ELF-1 (cell line): Measurements from ENCODE around the gene MCHR2.
"Not testable (repeated sequence)": the region's sequence is repeated elsewhere in the genome, so short reads cannot be mapped to it uniquely, and the experiment has no call there.

Experiments used
- DNase-seq: peaks from one replicate; pipeline ENCODE4 v3.0.0-alpha.2; 2016; ENCODE audit warnings: low read depth, low spot score

Gene MCHR2, protein sequence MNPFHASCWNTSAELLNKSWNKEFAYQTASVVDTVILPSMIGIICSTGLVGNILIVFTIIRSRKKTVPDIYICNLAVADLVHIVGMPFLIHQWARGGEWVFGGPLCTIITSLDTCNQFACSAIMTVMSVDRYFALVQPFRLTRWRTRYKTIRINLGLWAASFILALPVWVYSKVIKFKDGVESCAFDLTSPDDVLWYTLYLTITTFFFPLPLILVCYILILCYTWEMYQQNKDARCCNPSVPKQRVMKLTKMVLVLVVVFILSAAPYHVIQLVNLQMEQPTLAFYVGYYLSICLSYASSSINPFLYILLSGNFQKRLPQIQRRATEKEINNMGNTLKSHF

GRCh38 chr6:99993533-99994251 is at the start of gene MCHR2:
TSS of gene MCHR2 (minus strand) at chr6:99994223. CDS start at chr6:99956147, 38,076 bp downstream.
- DNase-seq: peak; percentile 41

GRCh38 chr6:100038546-100038945 is 44.5 kb upstream of the MCHR2 start:
- not testable (repeated sequence) for DNase-seq

DNA sequence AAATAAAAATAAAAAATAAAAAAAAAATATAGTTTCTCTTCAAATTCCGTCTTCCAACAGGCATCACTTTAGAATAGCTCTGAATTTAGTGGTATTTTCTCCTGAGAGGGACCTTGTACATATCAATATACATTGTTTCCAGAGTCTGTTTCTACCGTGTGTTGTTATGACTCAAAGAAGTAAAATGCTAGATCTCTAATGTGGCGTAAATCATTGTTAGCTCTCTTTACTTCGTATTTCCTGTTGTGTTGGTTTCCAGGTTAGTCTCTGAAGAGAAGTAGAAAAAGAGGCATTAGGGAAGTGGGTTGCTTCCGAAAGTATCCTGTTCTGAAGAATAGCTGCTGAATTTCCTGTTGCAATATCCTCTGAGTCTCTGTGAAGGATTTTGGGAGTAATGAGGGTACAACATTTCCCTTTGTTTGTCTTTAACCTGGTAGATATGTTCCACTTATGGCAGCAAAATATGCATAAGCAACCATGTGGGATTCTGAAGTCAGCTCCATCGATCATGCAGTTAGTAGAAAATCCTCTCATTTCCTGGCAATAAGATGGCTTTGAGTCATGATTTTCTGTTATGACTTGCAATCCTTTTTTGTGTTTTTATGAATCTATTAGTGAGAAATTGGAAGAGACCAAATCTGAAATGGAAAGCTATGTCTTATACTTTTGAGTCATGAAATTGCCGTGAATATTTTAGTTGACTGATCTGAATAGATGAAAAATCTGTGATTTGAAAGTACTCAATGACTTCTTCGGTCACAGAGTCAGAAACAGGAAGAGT is 42.0 kb upstream of the MCHR2 start:
- no peak for DNase-seq

- DNase-seq: no peak
Observed at GRCh38 chr6:100023798-100024197, 29.8 kb upstream of the MCHR2 start.

DNA sequence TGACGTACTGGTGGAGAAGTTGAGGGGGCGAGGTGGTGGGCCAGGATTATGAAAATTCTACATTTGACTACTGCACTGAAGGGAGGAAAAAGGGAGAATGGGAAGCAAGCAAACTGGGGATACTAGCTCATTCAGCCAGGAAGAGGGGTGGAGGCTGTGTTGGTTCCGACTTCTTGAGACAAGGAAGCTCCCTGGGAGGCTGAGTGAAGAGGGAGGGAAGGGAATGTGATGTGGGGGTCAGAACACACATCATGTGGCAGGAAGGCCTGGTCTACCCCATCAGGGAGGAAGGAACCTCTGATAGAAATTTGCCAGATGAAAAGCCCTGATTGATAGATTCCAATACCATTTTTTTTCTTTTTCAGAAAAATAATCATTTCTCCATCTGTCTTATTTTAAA is 28.8 kb upstream of the MCHR2 start:
- no peak for DNase-seq

DNA sequence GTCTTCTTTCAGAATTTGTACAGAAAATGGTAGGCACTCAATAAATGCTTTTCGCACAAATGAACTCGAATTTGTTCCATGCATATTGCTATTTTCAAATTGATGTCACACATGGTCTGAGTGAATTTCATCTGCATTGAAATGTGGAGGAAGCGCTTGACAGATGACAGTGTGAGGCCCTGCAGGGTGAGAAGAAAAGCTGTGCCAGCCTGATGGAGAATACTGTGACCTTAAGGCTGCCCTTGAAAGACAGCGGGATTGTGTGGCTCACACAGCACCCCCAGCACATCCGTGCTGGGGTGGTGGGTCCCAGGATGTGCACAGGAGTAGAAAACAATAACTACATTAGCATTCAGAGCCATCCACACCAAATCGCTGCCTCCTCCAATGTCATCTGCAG is 14.8 kb upstream of the MCHR2 start:
- no peak for DNase-seq

DNA sequence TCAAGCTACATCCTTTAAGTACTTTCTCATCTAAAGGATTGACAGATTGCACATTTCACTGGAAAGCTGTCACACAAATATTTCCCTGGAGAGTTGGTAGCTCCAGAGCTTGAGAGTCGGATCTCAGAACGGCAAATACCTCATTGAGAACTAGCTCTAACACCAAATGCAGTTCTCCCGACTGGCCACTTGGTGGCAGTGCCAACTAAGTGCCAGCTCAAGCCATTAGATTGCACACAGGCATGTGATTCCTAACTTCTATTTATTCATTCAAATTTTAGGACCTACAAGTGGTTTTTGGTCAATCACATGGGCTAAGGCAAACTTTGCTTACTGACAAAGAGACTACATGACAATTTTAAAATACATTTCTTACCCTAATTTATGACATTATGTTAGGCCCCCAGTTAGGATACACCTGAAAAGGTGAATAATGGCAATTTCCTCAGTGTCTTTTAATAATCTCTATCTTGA is 7.9 kb upstream of the MCHR2 start:
- DNase-seq: peak; percentile 42

GRCh38 chr6:99997141-99997540 is 3.1 kb upstream of the MCHR2 start:
- DNase-seq: no peak

DNA sequence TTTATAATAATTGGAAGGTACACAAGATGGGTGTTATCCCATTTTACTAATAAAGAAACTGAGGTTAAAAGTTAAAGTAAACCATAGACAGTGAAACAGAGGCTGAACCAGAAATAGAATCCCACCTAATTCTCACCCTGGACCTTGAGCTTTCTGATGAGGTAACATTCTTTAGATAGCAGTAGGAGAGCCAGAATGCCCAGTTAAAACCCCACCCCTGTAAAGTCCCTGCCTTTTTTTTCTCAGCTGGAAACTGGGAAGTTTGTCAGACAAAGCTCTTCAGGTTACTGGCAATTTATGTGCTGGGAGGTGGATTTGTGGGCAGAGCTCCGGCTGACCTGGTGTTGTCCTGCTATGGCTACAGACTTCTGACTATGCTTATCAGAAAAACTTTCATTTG is 1.9 kb upstream of the MCHR2 start:
- DNase-seq: no peak

DNA sequence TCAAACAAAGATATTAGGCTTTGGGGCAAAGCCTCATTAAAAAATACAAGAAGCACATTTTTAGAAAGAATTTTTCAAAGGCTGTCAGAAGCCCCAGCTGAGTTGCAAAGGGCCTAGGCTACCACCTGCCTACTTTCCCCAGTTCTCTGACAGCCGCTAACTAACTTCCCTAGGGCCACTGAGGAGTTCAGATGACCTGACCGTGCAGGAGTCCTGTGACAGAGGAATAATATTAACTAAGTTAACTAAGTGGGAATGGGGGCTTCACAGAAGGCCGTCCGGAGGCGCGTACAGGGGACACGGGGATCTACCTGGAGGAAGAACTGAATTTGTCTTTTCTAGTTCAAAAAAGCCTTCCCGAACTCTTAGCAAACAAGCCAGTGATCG is 884 bp downstream of the MCHR2 start:
- DNase-seq: no peak

GRCh38 chr6:99991955-99992354 is 2.1 kb downstream of the MCHR2 start:
- no peak for DNase-seq

DNA sequence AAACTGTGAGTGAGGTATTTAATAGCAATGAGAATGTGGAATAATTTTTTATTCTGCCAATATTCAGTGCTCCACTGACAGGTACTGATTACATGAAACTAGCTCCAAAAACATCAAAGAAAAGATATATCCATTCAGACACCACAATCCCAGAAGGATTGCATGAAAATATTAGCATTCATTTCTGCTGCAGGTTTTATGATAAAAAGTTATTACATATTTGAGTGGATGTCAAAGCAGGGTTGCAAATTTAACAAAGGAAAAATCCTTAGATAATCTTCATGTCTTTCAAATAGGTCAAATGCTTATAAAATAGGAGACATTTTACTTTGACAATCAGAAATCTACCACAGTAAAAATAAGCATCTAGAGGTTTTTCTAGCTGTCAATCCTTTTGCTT is 13.3 kb downstream of the MCHR2 start:
- no peak for DNase-seq

GRCh38 chr6:99979953-99980352 is 14.1 kb downstream of the MCHR2 start:
- no peak for DNase-seq

- no peak for DNase-seq
Observed at GRCh38 chr6:99967052-99967451, 27.0 kb downstream of the MCHR2 start.

DNA sequence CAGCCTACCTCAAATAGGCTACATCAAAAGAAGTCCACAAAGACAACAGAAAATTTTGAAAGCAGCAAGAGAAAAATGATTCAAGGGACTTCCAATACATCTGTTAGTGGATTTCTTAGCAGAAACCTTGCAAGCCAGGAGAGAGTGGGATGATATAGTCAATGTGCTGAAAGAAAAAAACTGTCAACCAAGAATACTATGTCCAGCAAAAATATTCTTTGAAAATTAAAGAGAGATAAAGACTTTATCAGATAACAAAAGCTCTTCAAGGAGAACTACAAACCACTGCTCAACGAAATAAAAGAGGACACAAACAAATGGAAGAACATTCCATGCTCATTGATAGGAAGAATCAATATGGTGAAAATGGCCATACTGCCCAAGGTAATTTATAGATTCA is 34.0 kb downstream of the MCHR2 start:
- DNase-seq: no peak

- DNase-seq: no peak
Observed at GRCh38 chr6:99951016-99951805, 42.8 kb downstream of the MCHR2 start.

DNA sequence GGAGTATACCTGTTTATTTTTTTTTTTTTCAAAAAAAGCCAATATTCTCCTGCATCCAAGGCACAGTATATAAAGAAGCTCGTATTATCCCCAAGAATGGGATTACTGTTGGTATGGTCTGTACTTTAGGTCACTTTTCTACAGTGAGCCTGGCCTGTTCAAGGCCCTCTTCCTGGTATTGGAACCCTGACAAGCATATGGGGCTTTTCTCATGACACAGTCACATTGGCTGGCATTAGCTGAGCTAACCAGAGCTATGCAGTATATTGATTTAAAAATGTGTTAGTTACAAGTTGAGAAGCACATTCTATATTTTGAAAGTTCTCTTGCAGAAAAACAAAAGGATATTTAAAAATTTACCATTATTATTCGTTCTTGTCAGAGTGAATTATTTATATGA is 48.0 kb downstream of the MCHR2 start:
- DNase-seq: no peak

- no peak for DNase-seq
Observed at GRCh38 chr6:99943846-99944245, 50.2 kb downstream of the MCHR2 start.

DNA sequence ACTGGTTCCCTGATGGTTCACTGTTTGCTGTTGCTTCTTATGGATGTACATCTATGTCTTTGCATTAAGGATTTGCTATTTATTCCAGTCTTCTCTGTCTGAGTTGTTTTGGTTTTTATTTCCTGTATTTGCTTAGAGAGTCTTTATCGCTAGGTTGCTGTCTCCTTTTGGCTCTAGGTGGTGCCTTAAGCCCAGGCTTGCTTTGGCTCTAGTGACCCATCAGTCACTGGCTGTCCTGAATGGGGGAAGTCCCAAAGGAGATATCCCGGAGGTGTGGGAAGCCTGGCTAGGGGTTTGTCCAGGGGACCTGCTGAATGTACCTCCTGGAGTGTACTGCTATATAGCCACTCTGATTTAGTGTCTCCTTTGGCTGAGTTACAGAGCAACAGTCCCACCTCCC is 53.4 kb downstream of the MCHR2 start:
- DNase-seq: peak; percentile 3

- DNase-seq: no peak
Observed at GRCh38 chr6:99933129-99933528, 60.9 kb downstream of the MCHR2 start.

DNA sequence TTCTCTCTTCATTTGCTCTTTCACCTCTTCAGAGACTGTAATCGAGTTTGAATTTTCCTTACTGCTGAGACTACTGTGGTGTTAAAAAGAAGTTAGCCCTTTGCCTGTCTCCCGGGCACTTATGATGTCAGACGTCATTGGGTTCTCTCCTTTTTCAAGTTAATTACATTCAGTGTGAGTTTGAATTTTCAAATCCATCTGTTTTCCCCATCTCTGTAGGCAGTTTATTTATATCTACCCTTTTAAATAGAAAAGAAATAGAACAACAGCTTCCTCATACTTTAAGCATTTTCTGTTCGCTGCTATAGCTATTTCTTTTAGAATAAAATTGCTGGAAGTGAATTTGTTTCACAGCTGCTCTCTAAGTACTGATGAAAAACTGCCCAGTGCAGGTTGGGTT is 81.4 kb downstream of the MCHR2 start:
- no peak for DNase-seq
